Keratinocyte (primary cell): Measurements from ENCODE around the gene CHI3L2.

Experiments
- EZH2 ChIP-seq: IDR thresholded peaks from one replicate; pipeline ENCODE4 v1.6.1; 2012; ENCODE audit warnings: inconsistent platforms, mild to moderate bottlenecking, low read length, moderate library complexity
- TF ChIP-seq, protein P1 (sequence below), 3 experiments: IDR thresholded peaks in 1 of 3; conservative IDR thresholded peaks in 1 of 3; optimal IDR thresholded peaks in 1 of 3; 2 replicates in 2 of 3; 3 replicates in 1 of 3; pipeline versions ENCODE3 to v1.5.1; 2011; ENCODE audit warnings: low read length in 3 of 3, mild to moderate bottlenecking in 3 of 3, moderate library complexity in 2 of 3, control low read depth in 1 of 3, inconsistent platforms in 1 of 3; ENCODE audit not compliant: insufficient read depth in 2 of 3; ENCODE audit errors: extremely low read depth in 1 of 3

DNA sequence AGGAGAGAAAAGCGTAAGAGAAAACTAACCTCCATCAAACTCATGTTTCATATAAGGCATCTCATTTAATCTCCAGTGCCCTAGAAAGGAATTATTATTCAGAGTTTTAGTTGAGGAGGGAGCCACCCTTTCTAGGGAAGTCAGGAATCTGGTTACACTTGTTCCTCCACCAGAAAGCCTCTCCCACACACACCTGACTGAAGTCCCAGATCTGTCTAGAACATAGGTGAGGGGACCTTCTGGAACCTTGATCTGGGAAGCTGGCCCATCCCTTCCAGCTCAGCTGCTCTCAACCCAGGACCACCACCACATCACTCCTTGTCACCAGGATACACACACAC lies 25.2 kb upstream of the CHI3L2 start:
- TF ChIP-seq, protein P1, sequence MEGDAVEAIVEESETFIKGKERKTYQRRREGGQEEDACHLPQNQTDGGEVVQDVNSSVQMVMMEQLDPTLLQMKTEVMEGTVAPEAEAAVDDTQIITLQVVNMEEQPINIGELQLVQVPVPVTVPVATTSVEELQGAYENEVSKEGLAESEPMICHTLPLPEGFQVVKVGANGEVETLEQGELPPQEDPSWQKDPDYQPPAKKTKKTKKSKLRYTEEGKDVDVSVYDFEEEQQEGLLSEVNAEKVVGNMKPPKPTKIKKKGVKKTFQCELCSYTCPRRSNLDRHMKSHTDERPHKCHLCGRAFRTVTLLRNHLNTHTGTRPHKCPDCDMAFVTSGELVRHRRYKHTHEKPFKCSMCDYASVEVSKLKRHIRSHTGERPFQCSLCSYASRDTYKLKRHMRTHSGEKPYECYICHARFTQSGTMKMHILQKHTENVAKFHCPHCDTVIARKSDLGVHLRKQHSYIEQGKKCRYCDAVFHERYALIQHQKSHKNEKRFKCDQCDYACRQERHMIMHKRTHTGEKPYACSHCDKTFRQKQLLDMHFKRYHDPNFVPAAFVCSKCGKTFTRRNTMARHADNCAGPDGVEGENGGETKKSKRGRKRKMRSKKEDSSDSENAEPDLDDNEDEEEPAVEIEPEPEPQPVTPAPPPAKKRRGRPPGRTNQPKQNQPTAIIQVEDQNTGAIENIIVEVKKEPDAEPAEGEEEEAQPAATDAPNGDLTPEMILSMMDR (optimal IDR thresholded peaks at IDR 0.05 in 1 of 3, IDR thresholded peaks at IDR 0.05 in 1 of 3, conservative IDR thresholded peaks at IDR 0.05 in 1 of 3; ENCODE audit: extremely low read depth in 1 of 3, insufficient read depth in 2 of 3, low read length in 3 of 3) = no peak
- no peak for TF ChIP-seq EZH2
